Skeletal muscle tissue (tissue), 4 donors: ENCODE results near the gene DAGLA. TPM values are rescaled to one million over a fixed set of nuclear protein-coding genes. Genes with fewer than 3 reads are reported as not detected.

Source experiments
- H3K27ac ChIP-seq: one replicate; pipeline ENCODE4 v1.7.0; 2013; ENCODE audit warnings: mild to moderate bottlenecking, low read depth, low read length, inconsistent platforms
- H3K27me3 ChIP-seq, 3 donors: one replicate each; pipeline ENCODE4 v1.7.0; 2013; ENCODE audit warnings: low read length in 3 of 3; ENCODE audit not compliant: control insufficient read depth in 3 of 3, insufficient read depth in 3 of 3
- H3K36me3 ChIP-seq, 3 donors: one replicate each; pipeline ENCODE4 v1.7.0; 2013; ENCODE audit warnings: low read length in 3 of 3; ENCODE audit not compliant: control insufficient read depth in 3 of 3, insufficient read depth in 3 of 3
- H3K4me1 ChIP-seq, 3 donors: one replicate each; pipeline ENCODE4 v1.7.0; 2013; ENCODE audit warnings: low read length in 3 of 3, mild to moderate bottlenecking in 3 of 3; ENCODE audit not compliant: control insufficient read depth in 3 of 3, insufficient read depth in 3 of 3
- H3K4me3 ChIP-seq, 3 donors: one replicate each; pipeline ENCODE4 v1.7.0; 2013; ENCODE audit warnings: low read length in 3 of 3
- H3K9ac ChIP-seq, 3 donors: one replicate each; pipeline ENCODE4 v1.7.0; 2013; ENCODE audit warnings: low read length in 3 of 3, mild to moderate bottlenecking in 3 of 3, moderate library complexity in 2 of 3, low read depth in 1 of 3
- H3K9me3 ChIP-seq, 3 donors: one replicate each; pipeline ENCODE4 v1.7.0; 2013; ENCODE audit warnings: low read length in 3 of 3; ENCODE audit not compliant: control insufficient read depth in 3 of 3
- total RNA-seq: library from RNA; depleted of rRNA; stranded (reverse); fragments of >200 nt; gene quantifications from one replicate; pipeline ENCODE4 v1.2.3, GENCODE V29; 2014
- donor health status: Osteomylitis.

DAGLA gene
- total RNA-seq, 1 donor from 2014 or later, result 1.0 TPM

GRCh38 chr11:61713464-61713863 is 33.3 kb downstream of the DAGLA start:
- Histone ChIP-seq H3K4me1 (peaks cover 3 to 39% (median 27%) of the 10 kb centered on the region in 3 donors), H3K27me3 (no peaks in the 10 kb centered on the region), H3K9me3 (no peaks in the 10 kb centered on the region), H3K4me3 (no peak overlapping the region), H3K36me3 (no peaks in the 10 kb centered on the region), H3K27ac (no peak overlapping the region), H3K9ac (no peak overlapping the region)

- Histone ChIP-seq H3K4me3 (no peak overlapping the region), H3K27me3 (no peaks in the 10 kb centered on the region), H3K9me3 (no peaks in the 10 kb centered on the region), H3K4me1 (peaks cover 3 to 36% (median 25%) of the 10 kb centered on the region in 3 donors), H3K9ac (no peak overlapping the region), H3K27ac (no peak overlapping the region), H3K36me3 (no peaks in the 10 kb centered on the region)
Measured at GRCh38 chr11:61713906-61714305, 33.7 kb downstream of the DAGLA start.

- Histone ChIP-seq H3K36me3 (no peaks in the 10 kb centered on the region), H3K9me3 (no peaks in the 10 kb centered on the region)
Measured at GRCh38 chr11:61714316-61714715, 34.1 kb downstream of the DAGLA start.

DNA sequence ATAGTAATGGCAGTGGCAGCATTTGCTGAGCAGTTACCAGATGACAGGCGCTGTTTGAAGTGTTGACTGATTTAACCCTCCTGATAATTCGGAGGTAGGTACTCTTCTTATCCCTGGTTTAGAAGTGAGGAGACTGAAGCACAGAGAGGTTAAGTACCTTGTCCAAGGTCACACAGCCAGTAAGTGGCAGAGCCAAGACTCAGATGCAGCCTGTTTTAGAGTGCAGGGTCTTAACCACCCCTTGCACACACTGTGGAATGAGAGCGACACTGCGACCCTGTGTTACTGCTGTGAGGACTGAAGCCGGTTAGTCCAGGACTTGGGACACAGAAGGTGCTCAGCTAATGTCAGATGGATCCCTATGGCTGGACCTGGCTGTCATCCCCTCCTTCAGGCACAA is 34.7 kb downstream of the DAGLA start:
- Histone ChIP-seq H3K4me3 (no peak overlapping the region), H3K27ac (no peak overlapping the region), H3K4me1 (peaks cover 3 to 25% (median 15%) of the 10 kb centered on the region in 3 donors), H3K27me3 (no peaks in the 10 kb centered on the region), H3K9ac (no peak overlapping the region), H3K9me3 (no peaks in the 10 kb centered on the region), H3K36me3 (no peaks in the 10 kb centered on the region)

More at GRCh38 chr11:61714316-61714715, 34.1 kb downstream of the DAGLA start:
- no peaks in the 10 kb centered on the region for H3K27me3 ChIP-seq
- H3K27ac ChIP-seq, result no peak overlapping the region
- H3K9ac ChIP-seq, result no peak overlapping the region
- H3K4me3 ChIP-seq, result no peak overlapping the region
- H3K4me1 ChIP-seq, result peaks cover 3 to 31% (median 21%) of the 10 kb centered on the region in 3 donors

- H3K36me3 ChIP-seq, result no peaks in the 10 kb centered on the region
Measured at GRCh38 chr11:61715867-61716266, 35.7 kb downstream of the DAGLA start.

GRCh38 chr11:61716478-61717285 is 36.5 kb downstream of the DAGLA start:
- H3K36me3 ChIP-seq, result peaks cover 0 to 2% (median 0%) of the 10 kb centered on the region in 3 donors
- H3K4me1 ChIP-seq, result peaks cover 3 to 20% (median 9%) of the 10 kb centered on the region in 3 donors
- H3K27ac ChIP-seq, result no peak overlapping the region

More at GRCh38 chr11:61715867-61716266, 35.7 kb downstream of the DAGLA start:
- Histone ChIP-seq H3K27ac (no peak overlapping the region), H3K9ac (no peak overlapping the region), H3K4me1 (peaks cover 3 to 24% (median 12%) of the 10 kb centered on the region in 3 donors), H3K9me3 (no peaks in the 10 kb centered on the region), H3K4me3 (no peak overlapping the region), H3K27me3 (no peaks in the 10 kb centered on the region)

GRCh38 chr11:61717286-61718033 is 37.3 kb downstream of the DAGLA start:
- H3K9me3 ChIP-seq, result no peaks in the 10 kb centered on the region
- H3K4me3 ChIP-seq, result no peak overlapping the region
- H3K27ac ChIP-seq, result no peak overlapping the region
- peak overlapping the region in 1 of 3 donors; percentile 8 for H3K9ac ChIP-seq
- peaks cover 3 to 19% (median 8%) of the 10 kb centered on the region in 3 donors for H3K4me1 ChIP-seq
- peaks cover 0 to 2% (median 0%) of the 10 kb centered on the region in 3 donors for H3K36me3 ChIP-seq
- no peaks in the 10 kb centered on the region for H3K27me3 ChIP-seq

More at GRCh38 chr11:61716478-61717285, 36.5 kb downstream of the DAGLA start:
- Histone ChIP-seq H3K9me3 (no peaks in the 10 kb centered on the region), H3K9ac (no peak overlapping the region), H3K4me3 (no peak overlapping the region), H3K27me3 (no peaks in the 10 kb centered on the region)

- Histone ChIP-seq H3K4me3 (peak overlapping the region in 1 of 3 donors; percentile 22), H3K4me1 (peaks cover 3 to 19% (median 8%) of the 10 kb centered on the region in 3 donors), H3K36me3 (peaks cover 0 to 7% (median 0%) of the 10 kb centered on the region in 3 donors), H3K27ac (no peak overlapping the region), H3K9ac (peak overlapping the region in 2 of 3 donors; percentile 8 to 54), H3K9me3 (no peaks in the 10 kb centered on the region), H3K27me3 (no peaks in the 10 kb centered on the region)
Measured at GRCh38 chr11:61718046-61718531, 37.9 kb downstream of the DAGLA start.

GRCh38 chr11:61718621-61719302 is 38.6 kb downstream of the DAGLA start:
- Histone ChIP-seq H3K36me3 (peaks cover 0 to 9% (median 2%) of the 10 kb centered on the region in 3 donors), H3K27me3 (no peaks in the 10 kb centered on the region), H3K4me3 (peak overlapping the region in 1 of 3 donors; percentile 52), H3K9me3 (no peaks in the 10 kb centered on the region), H3K27ac (no peak overlapping the region), H3K4me1 (peaks cover 3 to 19% (median 8%) of the 10 kb centered on the region in 3 donors), H3K9ac (peak overlapping the region in 2 of 3 donors; percentile 20 to 25)
